Adrenal gland (tissue), 12 donors: Measurements from ENCODE around the gene CDCA3. TPM values are rescaled to one million over a fixed set of nuclear protein-coding genes. Genes with fewer than 3 reads are reported as not detected.

Experiments
- DNase-seq, 7 donors: peaks; one replicate each; pipeline ENCODE4 v3.0.0-alpha.2; 2019 to 2020
- H3K27ac ChIP-seq, 5 donors: fragments of 200-600 bp; sonication (generic) in 4 of 5; 1 replicate in 3 of 5; 2 replicates in 2 of 5; pipeline versions ENCODE4 v1.5.1 to v1.8.0; 2016 to 2020; ENCODE audit warnings: mild to moderate bottlenecking in 1 of 5
- H3K27me3 ChIP-seq: fragments of 200-600 bp; 2 replicates; pipeline ENCODE4 v1.8.0; 2021
- H3K36me3 ChIP-seq, 2 donors: fragments of 200-600 bp; replicated peaks in 1 of 2; 1 replicate in 1 of 2; 2 replicates in 1 of 2; pipeline versions ENCODE4 v1.5.1 to v1.8.0; 2018 to 2022
- H3K4me1 ChIP-seq, 2 donors: fragments of 200-600 bp; replicated peaks in 1 of 2; 1 replicate in 1 of 2; 2 replicates in 1 of 2; pipeline versions ENCODE4 v1.5.1 to v1.8.0; 2018 to 2021
- H3K4me3 ChIP-seq, 4 donors: fragments of 200-600 bp; sonication (generic) in 3 of 4; one replicate each; pipeline ENCODE4 v1.5.1; 2016 to 2018
- H3K9me3 ChIP-seq, 3 donors: fragments of 200-600 bp; sonication (generic) in 1 of 3; replicated peaks in 1 of 3; 1 replicate in 2 of 3; 2 replicates in 1 of 3; pipeline versions ENCODE4 v1.5.1 to v1.8.0; 2016 to 2021
- WGBS, 4 donors: extraction: QIAGEN DNeasy Blood & Tissue Kit in 2 of 4; methylation state at CpG; one replicate each; pipeline versions ENCODE4 v1.1.5 to v1.1.7; 2013 to 2017; 5-methylcytosine and 5-hydroxymethylcytosine counted together
- intact Hi-C, 2 donors: fragments of 100-400 bp; cut with DNase I; formaldehyde crosslinking; loops; one replicate each; pipeline versions ENCODE4 v1.14.1 to v1.15.0; 2022 to 2023
- polyA plus RNA-seq, 3 donors: library from polyadenylated mRNA; stranded (reverse); fragments of 200-250 nt in 2 of 3; fragments of 350-450 nt in 1 of 3; fragmentation: Illumina TruSeq in 1 of 3; extraction: RNeasy Lipid Tissue Mini Kit (QIAGEN cat#74804) in 1 of 3; gene quantifications; one replicate each; pipeline ENCODE4 v1.2.3, GENCODE V29; 2013 to 2014
- total RNA-seq, 9 donors: library from RNA; depleted of rRNA in 4 of 9; stranded (reverse); fragments of >200 nt in 4 of 9; fragments of 120-200 nt in 1 of 9; fragmentation: NEBNext Ultra II Directional in 1 of 9; extraction: Animal tissue kit (Norgen Biotek cat#: 25700) in 1 of 9; gene quantifications; one replicate each; pipeline versions ENCODE4 v1.1.0 to v1.2.4, GENCODE V29; 2013 to 2023
- TF ChIP-seq, protein P1 (sequence below), 6 experiments: fragments of 450-650 bp in 4 of 6; fragments of 200-600 bp in 2 of 6; sonication (generic) in 1 of 6; IDR thresholded peaks; 1 replicate in 5 of 6; 2 replicates in 1 of 6; pipeline versions ENCODE4 v1.5.1 to v1.8.0; 2016 to 2021; ENCODE audit warnings: antibody characterized with exemption in 6 of 6, mild to moderate bottlenecking in 2 of 6, moderate library complexity in 1 of 6
- donor health status: healthy with polysubstance abuse.
- donor health status: Bipolar disorder and iron deficiency.
- donor health status: DM: yes; HTN: yes; CAD: no.
- donor health status: DM: no; HTN: no; CAD: no.
- donor health status: DM: no; HTN: no; CAD: no.
- donor health status: DM: yes; HTN: yes; CAD: no.

CDCA3 gene
- total and polyA plus RNA-seq, 12 donors = 2.6 to 17.7 (median 3.5) TPM; not detected in 1

DNA sequence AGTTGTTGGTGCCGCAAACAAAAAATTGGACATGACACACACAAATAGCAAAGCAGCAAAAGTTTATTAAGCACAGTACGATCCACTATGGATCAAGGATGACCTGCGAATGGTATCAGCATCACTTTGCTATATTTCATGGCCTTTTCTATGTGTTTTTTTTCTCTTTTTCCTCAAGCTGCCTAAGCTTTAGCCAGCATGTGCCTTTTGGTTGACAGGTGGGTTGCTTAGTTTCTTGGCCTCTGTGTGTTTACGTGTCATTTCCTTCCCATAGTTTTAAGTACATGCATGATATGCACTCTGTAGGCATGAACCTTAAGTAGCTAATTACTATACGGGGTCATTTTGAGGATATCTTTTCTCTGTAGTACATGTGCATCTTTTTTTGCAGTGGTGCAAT is 51.9 kb downstream of the CDCA3 start:
- WGBS, 4 donors = 78 to 88% (median 86%) methylated on average over 5 of the region's 5 CpGs
- intact Hi-C loops = no loop called here
- Histone ChIP-seq H3K27me3 (peaks cover 4% of the 10 kb centered on the region), H3K27ac (no peak overlapping the region), H3K4me1 (no peaks in the 10 kb centered on the region), H3K4me3 (no peak overlapping the region), H3K9me3 (no peaks in the 10 kb centered on the region), H3K36me3 (no peaks in the 10 kb centered on the region)
- TF ChIP-seq, protein P1, sequence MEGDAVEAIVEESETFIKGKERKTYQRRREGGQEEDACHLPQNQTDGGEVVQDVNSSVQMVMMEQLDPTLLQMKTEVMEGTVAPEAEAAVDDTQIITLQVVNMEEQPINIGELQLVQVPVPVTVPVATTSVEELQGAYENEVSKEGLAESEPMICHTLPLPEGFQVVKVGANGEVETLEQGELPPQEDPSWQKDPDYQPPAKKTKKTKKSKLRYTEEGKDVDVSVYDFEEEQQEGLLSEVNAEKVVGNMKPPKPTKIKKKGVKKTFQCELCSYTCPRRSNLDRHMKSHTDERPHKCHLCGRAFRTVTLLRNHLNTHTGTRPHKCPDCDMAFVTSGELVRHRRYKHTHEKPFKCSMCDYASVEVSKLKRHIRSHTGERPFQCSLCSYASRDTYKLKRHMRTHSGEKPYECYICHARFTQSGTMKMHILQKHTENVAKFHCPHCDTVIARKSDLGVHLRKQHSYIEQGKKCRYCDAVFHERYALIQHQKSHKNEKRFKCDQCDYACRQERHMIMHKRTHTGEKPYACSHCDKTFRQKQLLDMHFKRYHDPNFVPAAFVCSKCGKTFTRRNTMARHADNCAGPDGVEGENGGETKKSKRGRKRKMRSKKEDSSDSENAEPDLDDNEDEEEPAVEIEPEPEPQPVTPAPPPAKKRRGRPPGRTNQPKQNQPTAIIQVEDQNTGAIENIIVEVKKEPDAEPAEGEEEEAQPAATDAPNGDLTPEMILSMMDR (IDR thresholded peaks at IDR 0.05) = no peak
- no peak for DNase-seq

Other genes starting within 250 kb of the CDCA3 start
- 100 to 1,000 TPM; 216 to 307 (median 246) TPM for gene CHD4, start 243.9 kb downstream of the CDCA3 start, total RNA-seq
- 100 to 1,000 TPM; 152 to 505 (median 284) TPM for gene CHD4, start 243.9 kb downstream of the CDCA3 start, polyA plus RNA-seq
- gene LPAR5, start 215.3 kb downstream of the CDCA3 start, total RNA-seq = 10 to 100 TPM in 1 of 9 donors, 1 to 10 TPM in 7, under 1 TPM in 1; 0.28 to 11.6 (median 8.1) TPM
- 1 to 10 TPM; 1.3 to 2.2 (median 1.5) TPM for gene LPAR5, start 215.3 kb downstream of the CDCA3 start, polyA plus RNA-seq
- gene ACRBP, start 203.9 kb downstream of the CDCA3 start, total RNA-seq = 1 to 10 TPM in 7 of 9 donors, under 1 TPM in 2; 0.36 to 3.1 (median 1.4) TPM
- gene ACRBP, start 203.9 kb downstream of the CDCA3 start, polyA plus RNA-seq = 1 to 10 TPM in 1 of 3 donors, under 1 TPM in 2; 0.91 to 2.8 (median 0.99) TPM
- 10 to 100 TPM; 22.6 to 87.6 (median 54.1) TPM for gene ING4, start 188.2 kb downstream of the CDCA3 start, total RNA-seq
- 10 to 100 TPM; 31.6 to 40.1 (median 32.3) TPM for gene ING4, start 188.2 kb downstream of the CDCA3 start, polyA plus RNA-seq
- gene ZNF384, start 161.9 kb downstream of the CDCA3 start, total RNA-seq = 10 to 100 TPM; 19.9 to 67.2 (median 41.4) TPM
- 10 to 100 TPM; 45.5 to 71.2 (median 49.5) TPM for gene ZNF384, start 161.9 kb downstream of the CDCA3 start, polyA plus RNA-seq
- gene PIANP, start 150.5 kb downstream of the CDCA3 start, total RNA-seq = 1 to 10 TPM in 1 of 9 donors, under 1 TPM in 5, not detected in 3; 0.11 to 4.6 (median 0.45) TPM
- 1 to 10 TPM; 2.4 to 5.2 (median 3.5) TPM for gene PIANP, start 150.5 kb downstream of the CDCA3 start, polyA plus RNA-seq
- gene COPS7A, start 127.2 kb downstream of the CDCA3 start, total RNA-seq = 100 to 1,000 TPM in 1 of 9 donors, 10 to 100 TPM in 8; 56.5 to 105 (median 83.2) TPM
- gene COPS7A, start 127.2 kb downstream of the CDCA3 start, polyA plus RNA-seq = 10 to 100 TPM; 46.5 to 85.1 (median 50.6) TPM
- 100 to 1,000 TPM; 135 to 334 (median 225) TPM for gene MLF2, start 98.1 kb downstream of the CDCA3 start, total RNA-seq
- 100 to 1,000 TPM; 181 to 248 (median 233) TPM for gene MLF2, start 98.1 kb downstream of the CDCA3 start, polyA plus RNA-seq
- 100 to 1,000 TPM in 6 of 9 donors, 10 to 100 TPM in 3; 27.0 to 269 (median 127) TPM for gene PTMS, start 84.9 kb downstream of the CDCA3 start, total RNA-seq
- gene PTMS, start 84.9 kb downstream of the CDCA3 start, polyA plus RNA-seq = 1,000 to 10,000 TPM in 1 of 3 donors, 100 to 1,000 TPM in 2; 134 to 1,405 (median 631) TPM
- gene LAG3, start 78.8 kb downstream of the CDCA3 start, total RNA-seq = under 1 TPM in 7 of 9 donors, not detected in 2; 0.11 to 0.96 (median 0.64) TPM
- 1 to 10 TPM in 2 of 3 donors, under 1 TPM in 1; 0.29 to 4.3 (median 2.3) TPM for gene LAG3, start 78.8 kb downstream of the CDCA3 start, polyA plus RNA-seq
- gene CD4, start 61.8 kb downstream of the CDCA3 start, total RNA-seq = 10 to 100 TPM in 8 of 9 donors, 1 to 10 TPM in 1; 2.4 to 52.8 (median 29.5) TPM
- gene CD4, start 61.8 kb downstream of the CDCA3 start, polyA plus RNA-seq = 10 to 100 TPM in 1 of 3 donors, 1 to 10 TPM in 2; 8.1 to 12.9 (median 9.1) TPM
- gene GPR162, start 29.5 kb downstream of the CDCA3 start, total RNA-seq = 10 to 100 TPM in 1 of 9 donors, 1 to 10 TPM in 8; 1.1 to 11.9 (median 4.0) TPM
- gene GPR162, start 29.5 kb downstream of the CDCA3 start, polyA plus RNA-seq = 10 to 100 TPM in 2 of 3 donors, 1 to 10 TPM in 1; 5.3 to 42.6 (median 13.7) TPM
- 10 to 100 TPM in 7 of 9 donors, 1 to 10 TPM in 2; 2.6 to 23.6 (median 14.6) TPM for gene P3H3, start 22.9 kb downstream of the CDCA3 start, total RNA-seq
- gene P3H3, start 22.9 kb downstream of the CDCA3 start, polyA plus RNA-seq = 10 to 100 TPM in 2 of 3 donors, 1 to 10 TPM in 1; 3.7 to 58.1 (median 51.0) TPM
- 1 to 10 TPM in 5 of 9 donors, under 1 TPM in 3, not detected in 1; 0.44 to 2.6 (median 1.6) TPM for gene GNB3, start 10.4 kb downstream of the CDCA3 start, total RNA-seq
- 10 to 100 TPM in 2 of 3 donors, 1 to 10 TPM in 1; 1.0 to 22.4 (median 11.6) TPM for gene GNB3, start 10.4 kb downstream of the CDCA3 start, polyA plus RNA-seq
- 100 to 1,000 TPM in 6 of 9 donors, 10 to 100 TPM in 3; 60.0 to 162 (median 122) TPM for gene USP5, start 864 bp upstream of the CDCA3 start, total RNA-seq
- gene USP5, start 864 bp upstream of the CDCA3 start, polyA plus RNA-seq = 100 to 1,000 TPM in 1 of 3 donors, 10 to 100 TPM in 2; 30.6 to 109 (median 32.5) TPM
- 1,000 to 10,000 TPM in 1 of 9 donors, 100 to 1,000 TPM in 8; 555 to 1,141 (median 862) TPM for gene TPI1, start 16.2 kb upstream of the CDCA3 start, total RNA-seq
- 1,000 to 10,000 TPM in 1 of 3 donors, 100 to 1,000 TPM in 2; 241 to 2,322 (median 444) TPM for gene TPI1, start 16.2 kb upstream of the CDCA3 start, polyA plus RNA-seq
- 10 to 100 TPM in 8 of 9 donors, 1 to 10 TPM in 1; 3.3 to 24.5 (median 15.5) TPM for gene SPSB2, start 22.0 kb upstream of the CDCA3 start, total RNA-seq
- 10 to 100 TPM in 2 of 3 donors, 1 to 10 TPM in 1; 2.5 to 19.5 (median 19.5) TPM for gene SPSB2, start 22.0 kb upstream of the CDCA3 start, polyA plus RNA-seq
- 10 to 100 TPM in 6 of 9 donors, 1 to 10 TPM in 3; 6.9 to 18.6 (median 12.5) TPM for gene LRRC23, start 53.5 kb upstream of the CDCA3 start, total RNA-seq
- gene LRRC23, start 53.5 kb upstream of the CDCA3 start, polyA plus RNA-seq = 10 to 100 TPM; 11.0 to 29.0 (median 13.8) TPM
- 10 to 100 TPM in 7 of 9 donors, 1 to 10 TPM in 2; 7.4 to 53.6 (median 32.1) TPM for gene ENO2, start 63.3 kb upstream of the CDCA3 start, total RNA-seq
- 100 to 1,000 TPM in 1 of 3 donors, 10 to 100 TPM in 2; 29.5 to 113 (median 42.3) TPM for gene ENO2, start 63.3 kb upstream of the CDCA3 start, polyA plus RNA-seq
- gene ATN1, start 76.7 kb upstream of the CDCA3 start, total RNA-seq = 100 to 1,000 TPM in 4 of 9 donors, 10 to 100 TPM in 4, 1 to 10 TPM in 1; 8.8 to 263 (median 92.8) TPM
- gene ATN1, start 76.7 kb upstream of the CDCA3 start, polyA plus RNA-seq = 100 to 1,000 TPM in 2 of 3 donors, 10 to 100 TPM in 1; 57.4 to 482 (median 258) TPM
- gene RNU7-1, start 92.5 kb upstream of the CDCA3 start, total RNA-seq = not detected
- gene RNU7-1, start 92.5 kb upstream of the CDCA3 start, polyA plus RNA-seq = not detected
- gene C12orf57, start 92.7 kb upstream of the CDCA3 start, total RNA-seq = 100 to 1,000 TPM; 152 to 505 (median 283) TPM
- 100 to 1,000 TPM in 2 of 3 donors, 10 to 100 TPM in 1; 58.4 to 335 (median 271) TPM for gene C12orf57, start 92.7 kb upstream of the CDCA3 start, polyA plus RNA-seq
- gene PTPN6, start 100.1 kb upstream of the CDCA3 start, total RNA-seq = 10 to 100 TPM; 24.5 to 86.2 (median 63.0) TPM
- gene PTPN6, start 100.1 kb upstream of the CDCA3 start, polyA plus RNA-seq = 100 to 1,000 TPM in 2 of 3 donors, 10 to 100 TPM in 1; 36.2 to 204 (median 127) TPM
- gene PHB2, start 119.4 kb upstream of the CDCA3 start, total RNA-seq = 100 to 1,000 TPM; 158 to 344 (median 227) TPM
- gene PHB2, start 119.4 kb upstream of the CDCA3 start, polyA plus RNA-seq = 100 to 1,000 TPM; 128 to 222 (median 131) TPM
- 10 to 100 TPM; 21.9 to 81.9 (median 39.9) TPM for gene EMG1, start 119.6 kb upstream of the CDCA3 start, total RNA-seq
- gene EMG1, start 119.6 kb upstream of the CDCA3 start, polyA plus RNA-seq = 10 to 100 TPM; 14.2 to 43.1 (median 15.6) TPM
- gene LPCAT3, start 167.2 kb upstream of the CDCA3 start, total RNA-seq = 100 to 1,000 TPM in 2 of 9 donors, 10 to 100 TPM in 7; 28.5 to 146 (median 79.8) TPM
- 10 to 100 TPM; 40.4 to 87.5 (median 49.3) TPM for gene LPCAT3, start 167.2 kb upstream of the CDCA3 start, polyA plus RNA-seq
- 100 to 1,000 TPM in 8 of 9 donors, 10 to 100 TPM in 1; 51.5 to 582 (median 295) TPM for gene C1S, start 209.4 kb upstream of the CDCA3 start, total RNA-seq
- gene C1S, start 209.4 kb upstream of the CDCA3 start, polyA plus RNA-seq = 100 to 1,000 TPM; 171 to 234 (median 229) TPM
- gene C1R, start 241.2 kb upstream of the CDCA3 start, total RNA-seq = 1,000 to 10,000 TPM in 1 of 9 donors, 100 to 1,000 TPM in 7, 10 to 100 TPM in 1; 10.3 to 1,160 (median 439) TPM
- gene C1R, start 241.2 kb upstream of the CDCA3 start, polyA plus RNA-seq = 100 to 1,000 TPM; 256 to 425 (median 307) TPM